PFSK-1 (cell line): ENCODE data around the gene TMEM87B.

Source experiments
- POLR2AphosphoS5 ChIP-seq: IDR thresholded peaks from 2 replicates; pipeline ENCODE4 v1.6.1; 2012; ENCODE audit warnings: low read depth, mild to moderate bottlenecking, control low read depth, low read length, moderate library complexity
- TAF1 ChIP-seq: IDR thresholded peaks from 2 replicates; pipeline ENCODE4 v1.6.1; 2012; ENCODE audit warnings: low read length, control low read depth, borderline replicate concordance; ENCODE audit not compliant: insufficient read depth
- TF ChIP-seq, protein P1 (sequence below), 2 experiments: IDR thresholded peaks; 2 replicates each; pipeline versions ENCODE4 v1.6.1 to v1.8.0; 2011 to 2012; ENCODE audit warnings: low read depth in 2 of 2, low read length in 2 of 2, control low read depth in 1 of 2, inconsistent platforms in 1 of 2, mild to moderate bottlenecking in 1 of 2, moderate library complexity in 1 of 2; ENCODE audit not compliant: insufficient read depth in 1 of 2

DNA sequence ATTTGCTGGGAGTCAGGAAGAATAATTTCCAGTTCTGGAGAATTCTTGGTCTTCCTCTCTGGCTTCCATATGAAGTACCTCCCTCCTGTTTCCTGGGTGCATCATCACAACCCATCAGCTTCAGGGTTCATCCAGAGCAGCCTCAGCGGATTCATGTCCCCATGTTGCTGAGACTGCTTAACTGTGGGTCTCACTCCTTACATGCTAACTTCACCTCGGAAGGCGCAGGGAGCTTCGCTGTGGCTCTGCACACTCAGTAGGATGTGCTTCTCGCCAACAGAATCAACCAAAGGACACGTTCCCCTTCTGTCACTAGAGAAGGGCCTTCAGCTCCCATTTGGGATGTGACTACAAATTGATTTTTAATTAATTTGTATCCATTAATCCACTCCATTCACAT is 107.3 kb downstream of the TMEM87B start:
- TF ChIP-seq, protein P1, sequence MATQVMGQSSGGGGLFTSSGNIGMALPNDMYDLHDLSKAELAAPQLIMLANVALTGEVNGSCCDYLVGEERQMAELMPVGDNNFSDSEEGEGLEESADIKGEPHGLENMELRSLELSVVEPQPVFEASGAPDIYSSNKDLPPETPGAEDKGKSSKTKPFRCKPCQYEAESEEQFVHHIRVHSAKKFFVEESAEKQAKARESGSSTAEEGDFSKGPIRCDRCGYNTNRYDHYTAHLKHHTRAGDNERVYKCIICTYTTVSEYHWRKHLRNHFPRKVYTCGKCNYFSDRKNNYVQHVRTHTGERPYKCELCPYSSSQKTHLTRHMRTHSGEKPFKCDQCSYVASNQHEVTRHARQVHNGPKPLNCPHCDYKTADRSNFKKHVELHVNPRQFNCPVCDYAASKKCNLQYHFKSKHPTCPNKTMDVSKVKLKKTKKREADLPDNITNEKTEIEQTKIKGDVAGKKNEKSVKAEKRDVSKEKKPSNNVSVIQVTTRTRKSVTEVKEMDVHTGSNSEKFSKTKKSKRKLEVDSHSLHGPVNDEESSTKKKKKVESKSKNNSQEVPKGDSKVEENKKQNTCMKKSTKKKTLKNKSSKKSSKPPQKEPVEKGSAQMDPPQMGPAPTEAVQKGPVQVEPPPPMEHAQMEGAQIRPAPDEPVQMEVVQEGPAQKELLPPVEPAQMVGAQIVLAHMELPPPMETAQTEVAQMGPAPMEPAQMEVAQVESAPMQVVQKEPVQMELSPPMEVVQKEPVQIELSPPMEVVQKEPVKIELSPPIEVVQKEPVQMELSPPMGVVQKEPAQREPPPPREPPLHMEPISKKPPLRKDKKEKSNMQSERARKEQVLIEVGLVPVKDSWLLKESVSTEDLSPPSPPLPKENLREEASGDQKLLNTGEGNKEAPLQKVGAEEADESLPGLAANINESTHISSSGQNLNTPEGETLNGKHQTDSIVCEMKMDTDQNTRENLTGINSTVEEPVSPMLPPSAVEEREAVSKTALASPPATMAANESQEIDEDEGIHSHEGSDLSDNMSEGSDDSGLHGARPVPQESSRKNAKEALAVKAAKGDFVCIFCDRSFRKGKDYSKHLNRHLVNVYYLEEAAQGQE (IDR thresholded peaks at IDR 0.05; ENCODE audit: insufficient read depth in 1 of 2, low read depth in 2 of 2, low read length in 2 of 2), result no peak
- TF ChIP-seq POLR2AphosphoS5 (no peak), TAF1 (no peak)
